T-helper 2 cell treated with Interferon-gamma antibody and Interleukin-4, amounts not matched to agents 100 ng/mL and 5 ng/mL, for 36 hours (primary cell): ENCODE results near the gene SNAPC4. TPM values are rescaled to one million over a fixed set of nuclear protein-coding genes. Genes with fewer than 3 reads are reported as not detected.

Experiments
- intact Hi-C: fragments of 100-400 bp; cut with micrococcal nuclease; formaldehyde crosslinking; loops from one replicate; pipeline ENCODE4 v1.15.1; 2023
- total RNA-seq: library from RNA; stranded (reverse); gene quantifications from 2 replicates; pipeline ENCODE4 v1.2.3, GENCODE V29; 2022

Gene SNAPC4, protein sequence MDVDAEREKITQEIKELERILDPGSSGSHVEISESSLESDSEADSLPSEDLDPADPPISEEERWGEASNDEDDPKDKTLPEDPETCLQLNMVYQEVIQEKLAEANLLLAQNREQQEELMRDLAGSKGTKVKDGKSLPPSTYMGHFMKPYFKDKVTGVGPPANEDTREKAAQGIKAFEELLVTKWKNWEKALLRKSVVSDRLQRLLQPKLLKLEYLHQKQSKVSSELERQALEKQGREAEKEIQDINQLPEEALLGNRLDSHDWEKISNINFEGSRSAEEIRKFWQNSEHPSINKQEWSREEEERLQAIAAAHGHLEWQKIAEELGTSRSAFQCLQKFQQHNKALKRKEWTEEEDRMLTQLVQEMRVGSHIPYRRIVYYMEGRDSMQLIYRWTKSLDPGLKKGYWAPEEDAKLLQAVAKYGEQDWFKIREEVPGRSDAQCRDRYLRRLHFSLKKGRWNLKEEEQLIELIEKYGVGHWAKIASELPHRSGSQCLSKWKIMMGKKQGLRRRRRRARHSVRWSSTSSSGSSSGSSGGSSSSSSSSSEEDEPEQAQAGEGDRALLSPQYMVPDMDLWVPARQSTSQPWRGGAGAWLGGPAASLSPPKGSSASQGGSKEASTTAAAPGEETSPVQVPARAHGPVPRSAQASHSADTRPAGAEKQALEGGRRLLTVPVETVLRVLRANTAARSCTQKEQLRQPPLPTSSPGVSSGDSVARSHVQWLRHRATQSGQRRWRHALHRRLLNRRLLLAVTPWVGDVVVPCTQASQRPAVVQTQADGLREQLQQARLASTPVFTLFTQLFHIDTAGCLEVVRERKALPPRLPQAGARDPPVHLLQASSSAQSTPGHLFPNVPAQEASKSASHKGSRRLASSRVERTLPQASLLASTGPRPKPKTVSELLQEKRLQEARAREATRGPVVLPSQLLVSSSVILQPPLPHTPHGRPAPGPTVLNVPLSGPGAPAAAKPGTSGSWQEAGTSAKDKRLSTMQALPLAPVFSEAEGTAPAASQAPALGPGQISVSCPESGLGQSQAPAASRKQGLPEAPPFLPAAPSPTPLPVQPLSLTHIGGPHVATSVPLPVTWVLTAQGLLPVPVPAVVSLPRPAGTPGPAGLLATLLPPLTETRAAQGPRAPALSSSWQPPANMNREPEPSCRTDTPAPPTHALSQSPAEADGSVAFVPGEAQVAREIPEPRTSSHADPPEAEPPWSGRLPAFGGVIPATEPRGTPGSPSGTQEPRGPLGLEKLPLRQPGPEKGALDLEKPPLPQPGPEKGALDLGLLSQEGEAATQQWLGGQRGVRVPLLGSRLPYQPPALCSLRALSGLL (N-terminal part only)
- 13.2 and 15.2 TPM in 2 replicates for total RNA-seq

DNA sequence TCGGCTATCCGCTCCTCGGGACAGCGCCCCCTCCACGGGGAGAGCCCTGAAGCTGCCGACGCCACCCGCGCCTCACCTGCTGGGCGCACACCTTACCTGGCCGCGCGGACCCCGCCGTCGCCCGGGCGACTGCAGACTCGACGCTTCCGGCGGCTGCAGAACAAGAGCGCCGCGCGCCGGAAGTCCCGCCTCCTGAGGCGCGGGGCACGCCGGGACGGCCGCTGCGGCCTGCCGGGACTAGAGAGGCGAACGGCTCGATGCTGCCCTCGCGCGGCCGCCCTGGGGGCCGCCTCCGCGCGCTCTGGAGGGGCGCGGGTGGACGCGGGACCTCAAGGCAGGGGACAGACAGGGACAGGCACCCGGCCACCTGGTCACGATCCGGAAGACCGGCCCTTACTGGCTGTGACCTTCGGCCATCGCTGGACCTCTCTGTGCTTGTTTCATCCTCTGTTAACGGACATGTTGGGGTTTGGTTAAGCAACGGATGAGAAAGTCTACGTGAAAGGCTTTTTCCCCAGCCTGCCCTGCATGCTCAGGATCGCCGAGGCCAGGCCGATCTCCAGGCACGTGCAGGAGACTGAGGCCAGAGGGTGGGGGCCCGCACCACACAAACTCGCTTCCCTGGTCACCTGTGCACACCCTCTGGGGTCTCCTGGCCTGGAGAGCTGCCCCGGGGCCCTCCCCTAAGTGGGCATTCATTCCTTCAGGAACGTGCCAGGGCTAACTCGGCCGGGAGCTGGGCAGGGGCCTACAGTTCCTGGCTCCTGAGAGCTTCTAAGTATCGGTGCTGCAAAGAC lies at the start of gene SNAPC4:
SNAPC4 (minus strand) TSS at position 133 of the 797 bp plus-strand sequence. CDS start 1,742 bp downstream, outside the sequence.
- intact Hi-C loops, result loop anchor here (1.0 to 10.0 kb wide), 6 partner anchors 10 to 135 kb away; partner anchors contain the start of genes DNLZ, ENTR1, INPP5E and PMPCA

DNA sequence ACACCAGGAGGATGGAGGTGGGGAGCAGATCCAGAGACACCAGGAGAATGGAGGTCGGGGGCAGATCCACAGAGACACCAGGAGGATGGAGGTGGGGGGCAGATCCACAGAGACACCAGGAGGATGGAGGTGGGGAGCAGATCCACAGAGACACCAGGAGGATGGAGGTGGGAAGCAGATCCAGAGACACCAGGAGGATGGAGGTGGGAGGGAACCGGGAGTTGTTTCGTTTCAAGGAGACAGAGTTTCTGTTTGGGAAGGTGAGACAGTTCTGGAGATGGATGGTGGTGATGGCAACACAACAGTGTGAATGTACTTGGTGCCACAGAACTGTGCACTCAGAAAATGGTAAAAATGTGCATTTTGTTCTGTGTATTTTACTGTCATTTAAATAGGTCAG lies 48.7 kb upstream of the SNAPC4 start:
- intact Hi-C loops, result no loop called here

DNA sequence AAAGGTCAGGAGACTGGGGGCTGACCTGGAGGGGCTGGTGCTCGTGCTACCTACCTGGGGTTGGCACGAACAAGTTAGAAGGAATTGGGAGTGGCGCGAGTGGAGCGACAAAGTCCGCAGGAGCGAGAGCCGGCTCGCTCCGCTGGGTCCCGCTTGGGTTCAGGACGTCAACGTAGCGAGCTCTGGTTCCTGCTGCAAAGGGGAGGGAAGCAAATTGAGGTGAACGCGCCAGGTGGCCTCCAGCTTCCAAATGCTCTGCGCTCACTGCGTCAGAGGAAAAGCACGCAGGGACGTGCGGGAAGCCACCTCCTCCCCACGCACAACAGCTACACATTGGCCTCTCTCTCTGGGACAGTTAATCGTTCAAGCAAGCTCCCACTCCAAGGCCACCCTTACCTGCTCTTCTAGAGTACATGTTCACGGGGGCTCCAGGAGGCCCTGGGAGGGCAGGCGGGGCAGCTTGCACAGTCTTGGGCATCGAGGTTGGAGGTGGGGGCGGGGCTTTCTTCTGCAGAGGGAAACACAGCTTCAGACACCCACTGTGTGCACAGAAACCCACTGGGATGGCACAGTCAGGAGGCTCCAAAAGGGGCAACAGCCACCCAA lies 47.3 kb upstream of the SNAPC4 start:
- intact Hi-C loops, result no loop called here

DNA sequence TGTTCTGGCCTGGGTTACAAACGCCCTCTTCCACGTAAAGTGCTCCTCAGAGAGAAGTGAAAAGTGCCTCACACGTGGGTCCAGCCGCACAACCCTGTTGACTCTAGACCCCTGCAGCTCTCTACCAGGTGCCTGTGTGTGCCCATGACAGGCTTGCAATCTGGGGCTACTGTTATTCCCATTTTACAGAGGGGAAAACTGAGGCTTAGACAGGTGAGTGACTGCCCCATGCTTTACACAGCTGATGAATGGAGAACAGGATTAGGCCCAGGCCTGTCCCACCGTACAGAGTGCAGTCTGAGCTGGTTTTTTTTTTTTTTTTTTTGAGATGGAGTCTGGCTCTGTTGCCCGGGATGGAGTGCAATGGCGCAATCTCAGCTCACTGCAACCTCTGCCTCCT lies 45.8 kb upstream of the SNAPC4 start:
- intact Hi-C loops, result no loop called here

DNA sequence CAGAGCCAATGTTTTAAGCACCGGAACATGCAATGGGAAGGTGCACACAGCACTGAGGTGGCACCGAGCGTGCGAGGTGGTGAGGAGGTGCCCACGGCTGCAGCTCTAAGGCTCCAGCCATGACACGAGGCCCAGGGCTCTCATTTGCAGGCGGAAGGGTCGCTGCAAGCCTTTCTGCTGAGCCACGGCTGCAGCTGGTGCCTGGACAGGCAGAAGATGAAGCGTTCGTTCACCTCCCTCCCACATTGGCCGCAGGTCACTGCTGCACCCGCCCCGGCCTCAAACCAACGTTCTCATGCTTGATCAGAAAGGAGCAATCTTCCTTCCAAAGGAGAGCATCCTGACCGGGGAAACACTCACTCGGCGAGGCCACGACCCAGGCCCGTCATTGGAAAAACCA lies 44.1 kb upstream of the SNAPC4 start:
- intact Hi-C loops, result no loop called here

DNA sequence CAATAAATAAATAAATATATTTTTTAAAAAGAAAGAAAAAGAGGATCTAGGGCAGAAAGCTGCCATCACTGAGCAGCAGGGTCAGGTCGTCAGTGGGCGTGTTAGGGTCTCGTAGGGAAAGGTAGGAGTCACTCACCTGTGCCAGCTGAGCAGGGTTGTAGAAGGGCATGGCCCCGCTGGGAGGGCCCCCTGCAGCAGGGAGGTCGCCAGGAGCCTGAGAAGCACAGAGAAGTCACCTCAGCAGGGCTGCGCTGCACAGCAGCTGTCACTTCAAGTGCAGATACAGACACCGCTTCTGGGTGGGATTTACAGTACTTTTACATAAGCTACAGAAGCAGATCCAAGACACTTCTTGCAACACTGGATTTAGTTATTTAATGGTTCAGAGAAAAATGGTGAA lies 43.7 kb upstream of the SNAPC4 start:
- intact Hi-C loops, result no loop called here

DNA sequence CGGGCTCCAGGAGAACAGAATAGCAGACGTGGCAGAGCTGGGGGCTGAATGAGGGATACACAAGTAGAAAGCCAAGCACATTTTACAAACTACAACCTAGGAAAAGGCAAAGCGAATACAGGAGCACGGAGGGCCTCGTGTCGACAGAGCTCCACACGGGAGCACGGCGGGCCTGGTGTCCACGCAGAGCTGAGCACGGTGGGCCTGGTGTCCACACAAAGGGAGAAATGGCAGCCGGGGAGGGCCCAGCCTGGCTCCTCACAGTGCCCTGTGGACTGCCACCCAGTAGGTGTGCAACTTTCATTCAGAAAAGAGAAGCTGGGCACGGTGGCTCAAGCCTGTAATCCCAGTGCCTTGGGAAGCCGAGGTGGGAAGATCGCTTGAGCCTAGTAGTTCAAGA lies 43.1 kb upstream of the SNAPC4 start:
- intact Hi-C loops, result no loop called here

DNA sequence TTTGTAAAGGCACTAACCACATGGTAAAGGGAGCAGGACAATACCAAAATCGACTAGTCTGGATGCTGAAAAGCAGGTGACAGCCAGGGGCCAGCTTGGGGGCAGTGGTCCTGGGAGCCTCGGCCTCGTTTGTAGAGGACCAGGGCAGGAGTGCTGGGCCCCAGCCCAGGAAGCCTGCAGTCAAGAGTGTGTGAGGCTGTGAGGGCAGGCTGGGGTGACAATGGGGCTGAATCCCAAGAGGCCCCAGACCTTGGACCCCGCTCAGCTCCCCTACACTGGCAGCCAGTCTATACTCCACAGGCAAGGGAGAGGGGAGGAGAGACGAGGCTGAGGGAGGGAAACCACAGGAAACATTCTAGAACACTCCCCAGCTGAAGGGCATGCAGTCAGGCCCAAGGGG lies 42.3 kb upstream of the SNAPC4 start:
- intact Hi-C loops, result no loop called here

DNA sequence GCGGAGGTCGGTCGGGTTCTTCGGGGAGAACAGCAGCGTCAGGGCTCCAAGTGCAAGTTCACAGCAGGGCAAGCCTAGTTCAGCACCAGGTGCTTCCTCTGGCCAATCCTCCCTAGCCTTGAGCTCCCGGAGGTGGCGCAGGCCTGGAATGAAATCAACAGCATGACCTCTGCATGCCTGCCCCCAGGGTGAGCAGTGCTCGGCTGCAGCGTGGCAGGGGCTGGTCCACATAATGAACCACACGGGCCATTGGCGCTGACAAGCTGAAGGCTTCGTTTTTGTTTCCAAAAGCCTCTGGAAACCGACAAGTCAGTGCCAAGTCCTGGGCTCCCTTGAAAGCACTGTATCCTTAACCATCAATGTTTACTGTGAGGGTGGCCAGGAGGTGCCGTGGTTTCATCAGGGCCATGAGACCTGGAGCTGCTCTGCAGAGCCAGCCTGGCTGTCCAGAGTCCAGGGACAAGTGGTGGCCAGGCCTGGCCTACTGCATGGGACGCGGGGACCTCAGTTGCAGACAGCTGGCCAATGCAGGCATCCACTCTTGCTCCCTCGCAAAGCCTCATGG lies 41.8 kb upstream of the SNAPC4 start:
- intact Hi-C loops, result no loop called here

DNA sequence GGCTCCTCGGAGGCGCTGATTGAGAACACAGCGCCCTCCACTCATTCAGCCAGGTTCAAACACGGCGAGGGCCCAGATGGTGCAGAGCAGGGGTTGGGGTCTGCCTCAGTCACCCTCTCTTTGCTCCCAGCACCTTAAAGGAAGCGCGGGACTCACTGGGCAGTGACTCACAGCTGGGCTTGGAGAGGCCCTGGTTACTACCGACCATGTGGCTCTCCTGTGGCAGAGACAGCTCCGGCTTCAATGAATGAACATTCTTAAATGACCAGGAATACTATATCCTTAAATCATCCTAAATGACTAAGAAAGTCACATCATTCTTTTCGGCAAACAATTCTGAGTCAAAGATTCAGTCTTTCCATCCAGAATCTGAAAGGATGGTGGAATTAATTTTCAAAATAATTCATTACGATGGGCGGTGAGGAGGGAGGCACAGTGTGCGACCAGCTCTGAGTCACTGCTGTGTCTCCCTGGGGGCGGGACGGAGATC lies 41.3 kb upstream of the SNAPC4 start:
- intact Hi-C loops, result no loop called here

DNA sequence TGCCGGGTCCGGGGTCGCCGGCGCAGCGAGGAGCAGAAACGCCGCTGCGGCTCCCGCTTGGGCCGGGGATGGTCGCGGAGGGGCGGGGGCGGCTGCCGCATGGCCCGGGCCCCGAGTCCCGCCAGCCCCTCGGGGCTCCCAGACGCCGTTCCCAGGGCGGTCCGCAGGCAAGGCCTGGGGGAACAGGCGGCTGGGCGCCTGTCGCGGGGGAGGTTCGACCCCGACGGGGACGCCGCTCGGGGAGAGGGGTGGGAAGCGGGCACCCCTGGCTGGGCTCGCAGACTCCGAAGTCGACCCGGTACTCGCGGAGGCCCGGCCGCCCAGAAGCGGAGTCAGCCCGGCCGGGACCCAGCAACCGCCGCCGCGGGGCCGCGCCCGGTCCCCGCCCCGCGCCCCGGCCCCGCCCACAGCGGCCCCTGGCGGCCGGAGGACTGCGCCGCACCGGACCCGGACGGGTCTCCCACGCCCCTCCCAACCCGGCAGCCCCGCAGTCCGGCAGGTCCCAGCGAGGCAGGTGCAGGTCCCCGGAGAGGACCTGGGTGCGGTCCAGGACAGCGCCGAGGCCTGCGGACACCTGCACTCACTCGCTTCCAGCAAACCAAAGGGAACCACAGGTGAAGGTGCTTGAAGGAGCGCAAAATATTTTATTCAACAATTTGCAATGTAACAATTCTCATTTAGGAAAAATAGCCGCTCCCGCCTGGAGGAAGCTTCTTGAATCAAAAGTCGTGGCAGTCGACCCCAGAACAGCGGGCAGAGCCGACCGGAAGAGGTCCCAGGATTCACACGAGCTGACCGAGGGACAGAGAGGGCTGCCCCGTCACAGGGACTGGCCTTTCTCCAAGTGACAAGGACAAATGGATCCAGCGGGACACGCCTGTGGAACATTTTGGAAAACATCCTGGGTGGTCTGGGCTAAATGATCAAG lies 39.8 kb upstream of the SNAPC4 start, which contains the start of gene INPP5E:
INPP5E (minus strand) TSS at position 365 of the 928 bp plus-strand sequence. CDS start 426 bp downstream, outside the sequence.
- intact Hi-C loops, result loop anchor here (1.0 to 2.0 kb wide), 2 partner anchors 39 to 43 kb away; partner anchors contain the start of genes SEC16A and SNAPC4

DNA sequence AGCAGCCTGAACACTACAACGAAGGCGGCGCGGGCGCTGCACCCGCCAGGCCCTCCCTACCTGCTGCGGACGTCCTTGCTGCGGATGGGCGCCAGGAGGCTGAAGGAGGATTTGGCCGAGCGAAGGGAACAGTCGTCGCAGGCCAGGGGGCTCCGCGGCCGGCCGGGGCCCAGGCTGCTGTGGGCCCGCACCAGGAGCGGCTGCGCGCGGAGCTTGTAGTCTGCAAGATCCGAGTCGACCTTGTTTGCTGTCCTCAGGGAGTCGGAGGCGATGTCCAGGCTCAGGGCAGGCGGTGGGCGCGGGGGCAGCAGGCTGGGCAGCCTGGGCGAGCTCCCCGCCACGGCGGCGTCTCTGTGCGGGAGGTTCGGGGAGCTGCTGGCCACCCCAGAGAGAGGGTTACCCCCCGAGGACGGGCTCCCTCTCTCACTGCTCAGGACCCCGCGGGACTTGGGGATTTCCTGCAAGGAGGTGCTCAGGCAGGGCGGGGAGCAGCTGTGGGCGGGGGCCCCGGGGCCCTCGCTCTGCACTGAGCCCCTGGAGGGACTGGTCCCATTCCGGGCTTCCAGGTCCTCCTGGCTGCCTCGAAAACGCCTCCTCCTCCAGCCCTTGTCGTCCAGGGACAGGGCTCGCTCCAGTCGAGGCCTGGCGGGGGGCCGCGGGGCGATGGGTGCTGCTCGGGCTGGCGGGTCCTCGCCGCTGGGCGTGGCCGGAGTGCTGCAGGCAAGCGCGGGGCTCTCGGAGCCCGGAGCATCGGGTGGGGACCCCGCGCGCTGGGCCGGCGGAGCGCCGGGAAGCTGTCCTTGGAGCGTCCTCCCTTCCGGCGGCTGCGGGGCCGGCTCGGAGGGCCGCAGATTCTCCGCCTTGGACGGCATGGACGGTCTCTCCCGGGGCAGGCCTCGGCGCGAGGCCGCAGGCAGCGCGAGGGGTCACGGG lies 38.8 kb upstream of the SNAPC4 start:
- intact Hi-C loops, result loop anchor here (1.0 to 2.0 kb wide), 2 partner anchors 39 to 44 kb away; partner anchors contain the start of genes SEC16A and SNAPC4

DNA sequence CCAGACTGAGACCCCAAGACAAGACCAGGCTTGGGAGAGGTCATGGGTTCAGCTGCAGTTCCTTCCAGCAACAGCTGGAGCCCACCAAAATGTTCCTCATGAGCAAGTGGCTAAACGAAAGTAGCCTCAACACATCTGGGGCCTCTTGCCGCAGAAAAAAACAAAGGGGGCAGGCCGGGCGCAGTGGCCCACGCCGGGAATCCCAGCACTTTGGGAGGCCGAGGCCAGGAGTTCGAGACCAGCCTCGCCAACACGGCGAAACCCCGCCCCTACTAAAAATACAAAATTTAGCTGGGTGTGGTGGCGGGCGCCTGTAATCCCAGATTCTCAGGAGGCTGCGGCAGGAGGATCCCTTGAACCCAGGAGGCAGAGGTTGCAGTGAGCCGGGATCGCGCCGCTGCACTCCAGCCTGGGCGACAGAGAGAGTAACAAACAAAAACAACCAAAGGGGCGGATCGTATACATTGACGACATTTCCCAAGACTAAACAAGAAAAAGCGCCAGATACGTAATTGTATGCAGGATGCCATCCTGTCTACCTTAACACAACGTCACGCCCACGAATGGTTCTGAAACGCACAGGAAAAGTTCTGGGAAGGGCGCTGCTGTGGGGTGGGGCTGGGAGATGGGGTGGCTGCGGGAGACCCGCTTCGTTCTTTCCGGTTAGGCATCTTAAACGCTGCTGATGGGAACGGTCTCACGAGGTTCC lies 38.0 kb upstream of the SNAPC4 start:
- intact Hi-C loops, result loop anchor here (2.0 kb wide), 1 partner anchor 45 kb away; the partner anchor contains the start of gene SEC16A

DNA sequence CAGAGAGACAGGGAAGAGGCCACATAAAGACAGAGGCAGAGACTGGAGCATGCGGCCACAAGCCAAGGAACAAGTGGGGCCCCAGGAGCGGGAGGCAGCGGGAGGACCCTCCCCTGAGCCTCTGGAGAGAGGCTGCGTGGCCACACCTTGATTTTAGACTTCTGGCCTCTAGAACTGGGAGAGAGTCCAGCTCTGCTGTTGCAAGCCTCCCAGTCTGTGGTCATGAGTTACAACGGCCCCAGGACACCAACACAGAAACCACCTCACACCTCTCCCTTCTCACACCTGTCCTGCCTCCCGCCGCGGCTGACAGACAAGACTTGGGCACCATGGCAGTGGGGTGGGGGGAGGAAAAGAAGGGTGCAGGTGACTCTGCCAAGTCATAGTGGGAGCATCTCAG lies 37.5 kb upstream of the SNAPC4 start:
- intact Hi-C loops, result no loop called here

DNA sequence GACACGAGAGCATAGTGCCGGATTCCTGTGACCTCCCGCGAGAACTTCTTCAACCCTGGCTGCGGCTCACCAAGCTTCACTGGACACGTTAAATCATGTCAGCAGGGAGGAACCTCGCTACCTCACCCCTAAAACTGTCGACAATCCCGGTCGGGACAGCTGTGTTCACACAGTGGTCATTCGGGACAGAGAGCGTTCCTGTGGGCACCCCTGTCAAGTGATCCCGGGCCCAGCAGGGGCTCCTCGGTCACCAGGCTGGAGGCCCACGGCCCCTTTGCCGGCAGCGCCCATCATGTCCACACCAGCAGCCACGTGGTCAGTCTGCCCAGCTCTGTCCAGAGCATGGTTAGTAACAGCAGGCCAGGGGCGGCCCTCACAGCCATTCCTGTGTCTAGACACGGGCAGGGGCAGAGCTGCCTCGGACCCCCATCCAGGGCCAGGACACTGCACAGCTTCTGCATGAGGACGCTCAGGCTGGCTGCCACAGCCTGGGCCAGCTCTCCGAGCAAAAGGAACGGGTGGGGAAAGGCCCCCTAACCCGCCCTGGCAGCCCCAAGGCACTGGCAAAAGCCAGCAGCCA lies 36.2 kb upstream of the SNAPC4 start:
- intact Hi-C loops, result no loop called here
